Measurements from ENCODE around the gene ZNRD2. TPM values are rescaled to one million over a fixed set of nuclear protein-coding genes. Genes with fewer than 3 reads are reported as not detected.

ZNRD2 gene
- total RNA-seq, 5 donors from 2014 or later (not counting 1 experiment from before 2014, with no cell fraction given): 32.5 to 36.9 (median 34.5) TPM

- H3K9me3 ChIP-seq: no peaks in the 10 kb centered on the region
- no peak for ATAC-seq (replicated peaks in 1 of 4)
- no peak overlapping the region for H3K4me3 Mint-ChIP-seq
- no peak for DNase-seq
- peaks cover 32 to 48% (median 43%) of the 10 kb centered on the region in 3 donors for H3K4me1 Mint-ChIP-seq
- H3K36me3 Mint-ChIP-seq: peaks cover 3% of the 10 kb centered on the region
- ChIA-PET POLR2A (interaction anchor here in 1 of 2 donors (0.6 kb wide), 1 partner anchor 42 kb away, joined by 6 read pairs; no protein-coding TSS in a partner anchor), CTCF (interaction anchor here in 1 of 2 donors (1.9 kb wide), 1 partner anchor 33 kb away, joined by 5 read pairs; the partner anchor contains the start of gene EHBP1L1)
- no peaks in the 10 kb centered on the region for H3K27me3 Mint-ChIP-seq
- H3K27ac ChIP-seq (ENCODE audit: low read length): no peak overlapping the region
- peak overlapping the region; percentile 9 to 24 for H3K27ac Mint-ChIP-seq
- peaks cover 10 to 44% of the 10 kb centered on the region in 2 experiments for H3K4me1 ChIP-seq (ENCODE audit: control insufficient read depth in 1 of 2, extremely low read depth in 1 of 2, insufficient read depth in 2 of 2, low read length in 2 of 2)
- no peaks in the 10 kb centered on the region for H3K9me3 Mint-ChIP-seq
- no peaks in the 10 kb centered on the region for H3K27me3 ChIP-seq (replicated peaks in 1 of 2; ENCODE audit: control insufficient read depth in 2 of 2, extremely low read depth in 1 of 2, insufficient read depth in 2 of 2, low read length in 1 of 2)
- no peak overlapping the region for H3K4me3 ChIP-seq (ENCODE audit: control insufficient read depth in 1 of 2, extremely low read depth in 1 of 2, low read length in 1 of 2)
- H3K36me3 ChIP-seq (ENCODE audit: control insufficient read depth in 2 of 2, extremely low read depth in 1 of 2, insufficient read depth in 1 of 2, low read length in 1 of 2): peaks cover 5 to 9% of the 10 kb centered on the region in 2 donors
- 100% methylated on average over 1 of the region's 3 CpGs for WGBS (ENCODE audit: insufficient coverage)
Measured at GRCh38 chr11:65542738-65543390, 27.4 kb upstream of the ZNRD2 start.

- ChIA-PET POLR2A (no interaction called here), CTCF (interaction anchor here (0.5 to 0.8 kb wide), 3 partner anchors 18 to 805 kb away, joined by 3 to 6 read pairs (median 3); no protein-coding TSS in a partner anchor)
- Histone ChIP-seq H3K4me3 (ENCODE audit: control insufficient read depth in 1 of 2, extremely low read depth in 1 of 2, low read length in 1 of 2) (no peak overlapping the region), H3K27ac (ENCODE audit: low read length) (peak overlapping the region; percentile 76), H3K36me3 (ENCODE audit: control insufficient read depth in 2 of 2, extremely low read depth in 1 of 2, insufficient read depth in 1 of 2, low read length in 1 of 2) (peaks cover 0 to 11% of the 10 kb centered on the region in 2 donors), H3K9me3 (no peaks in the 10 kb centered on the region), H3K4me1 (ENCODE audit: control insufficient read depth in 1 of 2, extremely low read depth in 1 of 2, insufficient read depth in 2 of 2, low read length in 2 of 2) (peaks cover 16 to 51% of the 10 kb centered on the region in 2 experiments), H3K27me3 (replicated peaks in 1 of 2; ENCODE audit: control insufficient read depth in 2 of 2, extremely low read depth in 1 of 2, insufficient read depth in 2 of 2, low read length in 1 of 2) (no peaks in the 10 kb centered on the region)
- Mint-ChIP-seq H3K36me3 (peaks cover 10% of the 10 kb centered on the region), H3K4me3 (peak overlapping the region; percentile 57 to 79 (median 78)), H3K27ac (peak overlapping the region; percentile 93 to 95), H3K9me3 (no peaks in the 10 kb centered on the region), H3K27me3 (no peaks in the 10 kb centered on the region), H3K4me1 (peaks cover 47 to 66% (median 58%) of the 10 kb centered on the region in 3 donors)
- WGBS (ENCODE audit: insufficient coverage): no CpG with 5 or more reads among the region's 4 CpGs
- ATAC-seq (replicated peaks in 1 of 4) (no peak), DNase-seq (no peak)
Measured at GRCh38 chr11:65545853-65546216, 24.4 kb upstream of the ZNRD2 start.

- H3K36me3 ChIP-seq (ENCODE audit: control insufficient read depth in 2 of 2, extremely low read depth in 1 of 2, insufficient read depth in 1 of 2, low read length in 1 of 2): peaks cover 2 to 17% of the 10 kb centered on the region in 2 donors
- H3K4me1 ChIP-seq (ENCODE audit: control insufficient read depth in 1 of 2, extremely low read depth in 1 of 2, insufficient read depth in 2 of 2, low read length in 2 of 2): peaks cover 11 to 51% of the 10 kb centered on the region in 2 experiments
- Mint-ChIP-seq H3K4me3 (peak overlapping the region; percentile 77 to 79 (median 78)), H3K27ac (peak overlapping the region; percentile 93 to 95), H3K27me3 (no peaks in the 10 kb centered on the region), H3K36me3 (peaks cover 12% of the 10 kb centered on the region), H3K4me1 (peaks cover 44 to 66% (median 58%) of the 10 kb centered on the region in 3 donors), H3K9me3 (no peaks in the 10 kb centered on the region)
- H3K27me3 ChIP-seq (replicated peaks in 1 of 2; ENCODE audit: control insufficient read depth in 2 of 2, extremely low read depth in 1 of 2, insufficient read depth in 2 of 2, low read length in 1 of 2): no peaks in the 10 kb centered on the region
- DNase-seq: peak; percentile 91 to 99 (median 96)
- ATAC-seq (replicated peaks in 1 of 4): peak; percentile 83 to 88 (median 84)
- no peaks in the 10 kb centered on the region for H3K9me3 ChIP-seq
- H3K4me3 ChIP-seq (ENCODE audit: control insufficient read depth in 1 of 2, extremely low read depth in 1 of 2, low read length in 1 of 2): peak overlapping the region; percentile 43 to 52
- POLR2A ChIA-PET: interaction anchor here (0.5 to 0.7 kb wide), 5 partner anchors 24 to 48 kb away, joined by 3 to 5 read pairs (median 4); partner anchors contain the start of genes EHBP1L1 (in 2 of the 2), MALAT1 (in 1 of the 2) and ZNRD2 (in 1 of the 2)
- H3K27ac ChIP-seq (ENCODE audit: low read length): peak overlapping the region; percentile 76
- WGBS (ENCODE audit: insufficient coverage): 2% methylated on average over 53 of the region's 64 CpGs
- CTCF ChIA-PET: interaction anchor here in 1 of 2 donors (0.6 to 0.8 kb wide), 5 partner anchors 18 to 804 kb away, joined by 3 to 4 read pairs (median 3); no protein-coding TSS in a partner anchor
Measured at GRCh38 chr11:65546217-65546958, 23.9 kb upstream of the ZNRD2 start.

GRCh38 chr11:65547446-65548125, 22.7 kb upstream of the ZNRD2 start:
- WGBS (ENCODE audit: insufficient coverage): 63% methylated on average over 45 of the region's 52 CpGs
- ATAC-seq (replicated peaks in 1 of 4) (peak in 1 of 4 experiments; percentile 3), DNase-seq (peak in 13 of 35 experiments; percentile 25 to 71 (median 43))
- H3K4me1 Mint-ChIP-seq: peaks cover 50 to 71% (median 61%) of the 10 kb centered on the region in 3 donors
- peak overlapping the region; percentile 93 for H3K27ac Mint-ChIP-seq
- peaks cover 18% of the 10 kb centered on the region for H3K36me3 Mint-ChIP-seq
- Histone ChIP-seq H3K4me1 (ENCODE audit: control insufficient read depth in 1 of 2, extremely low read depth in 1 of 2, insufficient read depth in 2 of 2, low read length in 2 of 2) (peaks cover 12 to 56% of the 10 kb centered on the region in 2 experiments), H3K27ac (ENCODE audit: low read length) (peak overlapping the region; percentile 63), H3K4me3 (ENCODE audit: control insufficient read depth in 1 of 2, extremely low read depth in 1 of 2, low read length in 1 of 2) (peak overlapping the region in 1 of 2 donors; percentile 43), H3K9me3 (no peaks in the 10 kb centered on the region), H3K27me3 (replicated peaks in 1 of 2; ENCODE audit: control insufficient read depth in 2 of 2, extremely low read depth in 1 of 2, insufficient read depth in 2 of 2, low read length in 1 of 2) (no peaks in the 10 kb centered on the region), H3K36me3 (ENCODE audit: control insufficient read depth in 2 of 2, extremely low read depth in 1 of 2, insufficient read depth in 1 of 2, low read length in 1 of 2) (peaks cover 3 to 21% of the 10 kb centered on the region in 2 donors)
- H3K4me3 Mint-ChIP-seq: peak overlapping the region; percentile 45 to 79 (median 78)
- CTCF ChIA-PET: interaction anchor here in 1 of 2 donors (0.8 kb wide), 2 partner anchors 18 to 232 kb away, joined by 3 to 4 read pairs; no protein-coding TSS in a partner anchor
- POLR2A ChIA-PET: no interaction called here
- H3K9me3 Mint-ChIP-seq: no peaks in the 10 kb centered on the region
- H3K27me3 Mint-ChIP-seq: no peaks in the 10 kb centered on the region

- CTCF ChIA-PET: interaction anchor here in 1 of 2 donors (0.5 kb wide), 1 partner anchor 172 kb away, joined by 4 read pairs; no protein-coding TSS in a partner anchor
- peak overlapping the region; percentile 34 for H3K27ac ChIP-seq (ENCODE audit: low read length)
- H3K36me3 Mint-ChIP-seq: peaks cover 16% of the 10 kb centered on the region
- H3K9me3 ChIP-seq: no peaks in the 10 kb centered on the region
- peaks cover 3 to 21% of the 10 kb centered on the region in 2 donors for H3K36me3 ChIP-seq (ENCODE audit: control insufficient read depth in 2 of 2, extremely low read depth in 1 of 2, insufficient read depth in 1 of 2, low read length in 1 of 2)
- H3K4me3 Mint-ChIP-seq: peak overlapping the region in 2 of 3 donors; percentile 45 to 79
- H3K27me3 Mint-ChIP-seq: no peaks in the 10 kb centered on the region
- H3K27ac Mint-ChIP-seq: peak overlapping the region; percentile 84 to 85
- DNase-seq (no peak), ATAC-seq (replicated peaks in 1 of 4) (no peak)
- H3K27me3 ChIP-seq (replicated peaks in 1 of 2; ENCODE audit: control insufficient read depth in 2 of 2, extremely low read depth in 1 of 2, insufficient read depth in 2 of 2, low read length in 1 of 2): no peaks in the 10 kb centered on the region
- H3K4me3 ChIP-seq (ENCODE audit: control insufficient read depth in 1 of 2, extremely low read depth in 1 of 2, low read length in 1 of 2): no peak overlapping the region
- H3K9me3 Mint-ChIP-seq: no peaks in the 10 kb centered on the region
- H3K4me1 ChIP-seq (ENCODE audit: control insufficient read depth in 1 of 2, extremely low read depth in 1 of 2, insufficient read depth in 2 of 2, low read length in 2 of 2): peaks cover 17 to 64% of the 10 kb centered on the region in 2 experiments
- peaks cover 57 to 76% (median 69%) of the 10 kb centered on the region in 3 donors for H3K4me1 Mint-ChIP-seq
- 86% methylated on average over 3 of the region's 3 CpGs for WGBS (ENCODE audit: insufficient coverage)
- POLR2A ChIA-PET: no interaction called here
Measured at GRCh38 chr11:65548395-65548794, 21.9 kb upstream of the ZNRD2 start.

Measured in T-cell (primary cell).